ENCODE measurements around the gene EARS2.

DNA sequence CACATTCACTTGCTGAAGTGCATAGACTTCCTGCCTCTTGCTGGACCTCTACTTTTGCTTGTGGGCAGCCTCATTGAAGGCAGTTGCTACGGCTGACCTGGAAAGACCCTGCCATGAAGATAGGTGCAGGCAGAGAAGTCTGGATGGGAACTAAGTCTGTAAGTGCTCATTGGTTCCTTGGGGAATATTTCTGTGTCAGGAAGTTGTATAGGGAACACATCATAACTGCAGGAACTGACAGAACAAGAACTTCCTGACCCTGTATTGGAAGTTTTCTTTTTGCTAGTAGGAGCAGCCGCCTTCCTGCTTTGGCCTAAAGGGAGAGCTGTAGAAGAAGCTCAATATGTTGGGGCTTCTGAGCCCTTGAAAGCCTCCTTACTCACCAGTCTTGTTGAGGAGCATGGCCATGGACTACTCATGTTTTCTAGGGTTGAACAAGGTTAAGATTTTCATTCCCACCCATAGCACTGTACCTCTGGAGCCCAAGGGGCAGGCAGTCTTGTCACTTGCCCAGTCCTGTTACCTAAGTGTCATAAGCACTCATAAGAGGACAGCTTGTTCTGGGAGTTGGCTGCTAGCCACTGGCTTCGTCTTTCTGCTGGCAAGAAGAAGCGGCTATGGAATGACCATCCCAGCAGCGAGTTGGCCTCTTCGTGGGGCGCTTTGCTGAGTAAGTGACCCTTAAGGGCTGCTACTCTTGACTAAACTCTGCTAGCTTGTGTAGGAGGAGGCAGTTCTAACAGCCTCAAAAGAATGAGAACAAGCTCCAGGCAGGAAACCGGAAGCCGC, 7.6 kb upstream of the EARS2 start:
- TF ChIP-seq, protein P1, sequence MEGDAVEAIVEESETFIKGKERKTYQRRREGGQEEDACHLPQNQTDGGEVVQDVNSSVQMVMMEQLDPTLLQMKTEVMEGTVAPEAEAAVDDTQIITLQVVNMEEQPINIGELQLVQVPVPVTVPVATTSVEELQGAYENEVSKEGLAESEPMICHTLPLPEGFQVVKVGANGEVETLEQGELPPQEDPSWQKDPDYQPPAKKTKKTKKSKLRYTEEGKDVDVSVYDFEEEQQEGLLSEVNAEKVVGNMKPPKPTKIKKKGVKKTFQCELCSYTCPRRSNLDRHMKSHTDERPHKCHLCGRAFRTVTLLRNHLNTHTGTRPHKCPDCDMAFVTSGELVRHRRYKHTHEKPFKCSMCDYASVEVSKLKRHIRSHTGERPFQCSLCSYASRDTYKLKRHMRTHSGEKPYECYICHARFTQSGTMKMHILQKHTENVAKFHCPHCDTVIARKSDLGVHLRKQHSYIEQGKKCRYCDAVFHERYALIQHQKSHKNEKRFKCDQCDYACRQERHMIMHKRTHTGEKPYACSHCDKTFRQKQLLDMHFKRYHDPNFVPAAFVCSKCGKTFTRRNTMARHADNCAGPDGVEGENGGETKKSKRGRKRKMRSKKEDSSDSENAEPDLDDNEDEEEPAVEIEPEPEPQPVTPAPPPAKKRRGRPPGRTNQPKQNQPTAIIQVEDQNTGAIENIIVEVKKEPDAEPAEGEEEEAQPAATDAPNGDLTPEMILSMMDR (IDR thresholded peaks at IDR 0.05), result no peak
- TF ChIP-seq POLR2A (IDR thresholded peaks at IDR 0.05), result no peak

Measured in adrenal gland (tissue), 5 donors.